K562 (cell line): ENCODE results near the gene ATP6V1F. TPM values are rescaled to one million over a fixed set of nuclear protein-coding genes. Genes with fewer than 3 reads are reported as not detected.

Experiments used
- ARID2 ChIP-seq: fragments of 450-650 bp; IDR thresholded peaks from 2 replicates; pipeline ENCODE4 v1.6.1; 2017; ENCODE audit warnings: antibody characterized with exemption, mild to moderate bottlenecking
- BRD9 ChIP-seq: fragments of 450-650 bp; IDR thresholded peaks from 2 replicates; pipeline ENCODE4 v1.6.1; 2018; ENCODE audit warnings: low read depth; ENCODE audit not compliant: partially characterized antibody
- CTBP1 ChIP-seq: fragments of 450-650 bp; IDR thresholded peaks from 2 replicates; pipeline ENCODE4 v1.6.1; 2016; ENCODE audit warnings: borderline replicate concordance
- E2F6 ChIP-seq, 2 experiments: IDR thresholded peaks; 2 replicates each; pipeline ENCODE4 v1.6.1; 2011; ENCODE audit warnings: borderline replicate concordance in 1 of 2, control low read depth in 1 of 2, low read depth in 1 of 2, low read length in 1 of 2, mild to moderate bottlenecking in 1 of 2, mixed read lengths in 1 of 2, moderate library complexity in 1 of 2; ENCODE audit not compliant: insufficient read depth in 1 of 2, insufficient read length in 1 of 2, poor library complexity in 1 of 2, severe bottlenecking in 1 of 2; ENCODE audit errors: extremely low read depth in 1 of 2
- ETS1 ChIP-seq: conservative IDR thresholded peaks from 2 replicates; pipeline ENCODE4 v1.6.1; 2011; ENCODE audit warnings: low read depth, mild to moderate bottlenecking, low read length; ENCODE audit not compliant: control insufficient read depth
- GABPA ChIP-seq: fragments of 200-800 bp; sonication (Bioruptor generic); conservative IDR thresholded peaks from 2 replicates; pipeline ENCODE4 v1.6.1; 2016; ENCODE audit warnings: low read depth, missing genetic modification characterization, missing compliant biosample characterization
- GTF2B ChIP-seq: IDR thresholded peaks from 2 replicates; pipeline ENCODE4 v1.6.1; 2011; ENCODE audit not compliant: insufficient read length; ENCODE audit errors: extremely low read depth
- HNRNPL ChIP-seq: fragments of 200-400 bp; formaldehyde crosslinking; IDR thresholded peaks from 2 replicates; pipeline ENCODE4 v1.6.1; 2017; ENCODE audit warnings: low read depth, mild to moderate bottlenecking, low read length
- KLF10 ChIP-seq: fragments of 250-450 bp; sonication (Bioruptor Pico); IDR thresholded peaks from 2 replicates; pipeline ENCODE4 v1.6.1; 2021; ENCODE audit warnings: matching md5 sums
- MAZ ChIP-seq, 2 experiments: fragments of 450-650 bp in 1 of 2; sonication (generic) in 1 of 2; formaldehyde crosslinking; IDR thresholded peaks in 1 of 2; conservative IDR thresholded peaks in 1 of 2; 2 replicates each; pipeline versions ENCODE4 v1.4.0 to v1.5.0; 2020; ENCODE audit warnings: mild to moderate bottlenecking in 1 of 2, missing genetic modification reagents in 1 of 2
- MYC ChIP-seq, 2 experiments: fragments of 250-450 bp in 1 of 2; sonication (Bioruptor Pico) in 1 of 2; IDR thresholded peaks; 2 replicates each; pipeline versions ENCODE4 v1.5.1 to v1.6.1; 2012 to 2021; ENCODE audit warnings: low read depth in 2 of 2, borderline replicate concordance in 1 of 2, improper control_type of control experiment in 1 of 2, low read length in 1 of 2, mild to moderate bottlenecking in 1 of 2, moderate library complexity in 1 of 2
- SUPT5H ChIP-seq: fragments of 450-650 bp; IDR thresholded peaks from 2 replicates; pipeline ENCODE4 v1.6.1; 2016
- ZBTB7A ChIP-seq: IDR thresholded peaks from 2 replicates; pipeline ENCODE4 v1.6.1; 2011; ENCODE audit warnings: low read depth, mild to moderate bottlenecking, low read length, moderate library complexity, borderline replicate concordance; ENCODE audit not compliant: control insufficient read depth
- ZFP36 ChIP-seq: fragments of 150-350 bp; IDR thresholded peaks from 2 replicates; pipeline ENCODE4 v1.6.1; 2018; ENCODE audit warnings: low read length, low read depth; ENCODE audit not compliant: partially characterized antibody
- ZNF146 ChIP-seq: IDR thresholded peaks from one replicate; pipeline ENCODE4 v1.6.1; 2018; ENCODE audit warnings: missing compliant biosample characterization; ENCODE audit not compliant: unreplicated experiment
- ZNF785 ChIP-seq: fragments of 250-450 bp; sonication (Bioruptor Pico); IDR thresholded peaks from 2 replicates; pipeline ENCODE4 v1.4.0; 2020; ENCODE audit warnings: mild to moderate bottlenecking
- polyA plus RNA-seq, 8 experiments: library from polyadenylated mRNA; depleted of rRNA in 4 of 8; stranded (reverse) in 5 of 8; unstranded in 3 of 8; fragments of >200 nt; fragmentation: Nextera tagmentation in 2 of 8; fragmentation: Illumina TruSeq in 1 of 8; extraction: Ambion mirVana in 2 of 8; extraction: Trizol in 1 of 8; gene quantifications; 2 replicates each; pipeline versions ENCODE4 v1.2.1 to v1.2.3, GENCODE V29; 2011 to 2014; ENCODE audit warnings: inconsistent platforms in 1 of 8, missing spikeins in 1 of 8
- total RNA-seq, 7 experiments: library from RNA; depleted of rRNA in 6 of 7; stranded (reverse); fragments of >200 nt in 6 of 7; fragmentation: Illumina TruSeq in 2 of 7; extraction: Trizol in 2 of 7; gene quantifications; 2 replicates each; pipeline versions ENCODE4 v1.2.1 to v1.2.3, GENCODE V29; 2011 to 2021; ENCODE audit warnings: low replicate concordance in 1 of 7

Gene ATP6V1F
- total and polyA plus RNA-seq, 9 of the 15 experiments (the other 6 are each of a cell fraction or from before 2014, with no cell fraction given): 206 to 1,123 (median 542) TPM

GRCh38 chr7:128890306-128891109 lies 27.9 kb downstream of the ATP6V1F start (continued):
- no peak for TF ChIP-seq GABPA (tag)
- TF ChIP-seq ZNF146 (CRISPR knock-in tag): no peak
- TF ChIP-seq ARID2: no peak
- TF ChIP-seq ETS1: no peak
- no peak for TF ChIP-seq MYC (IDR thresholded peaks at IDR 0.05; ENCODE audit: low read depth, low read length)
- no peak for TF ChIP-seq MYC (CRISPR knock-in tag; IDR thresholded peaks at IDR 0.05; ENCODE audit: borderline replicate concordance, low read depth)
- TF ChIP-seq ZBTB7A: no peak
- 0 out of 2 replicates have a peak, but pooled peaks have one; percentile 9 for TF ChIP-seq CTBP1
- TF ChIP-seq ZNF785 (CRISPR knock-in tag): no peak
- TF ChIP-seq ZFP36: no peak
- peak in 1 of 2 experiments; percentile 14 for TF ChIP-seq E2F6 (IDR thresholded peaks at IDR 0.05; ENCODE audit: borderline replicate concordance in 1 of 2, extremely low read depth in 1 of 2, insufficient read depth in 1 of 2, insufficient read length in 1 of 2, low read depth in 1 of 2, low read length in 1 of 2, poor library complexity in 1 of 2, severe bottlenecking in 1 of 2)
- TF ChIP-seq GTF2B: no peak
- TF ChIP-seq BRD9: no peak
- TF ChIP-seq KLF10 (CRISPR knock-in tag): no peak
- TF ChIP-seq SUPT5H: no peak
- TF ChIP-seq MAZ (CRISPR knock-in tag; conservative IDR thresholded peaks at IDR 0.05 in 1 of 2, IDR thresholded peaks at IDR 0.05 in 1 of 2): no peak
- 0 out of 2 replicates have a peak, but pooled peaks have one; percentile 51 for TF ChIP-seq HNRNPL
- TF ChIP-seq, all 486 proteins: peak for 7
